SU-DHL-6 (cell line): ENCODE measurements around the gene DMBT1.

Experiments used
- EZH2phosphoT487 ChIP-seq: fragments of 200-600 bp; sonication (generic), shearing (Covaris generic); conservative IDR thresholded peaks from 2 replicates; pipeline ENCODE4 v1.6.1; 2018; ENCODE audit warnings: mild to moderate bottlenecking, antibody characterized with exemption, low read length, moderate library complexity, mixed read lengths
- TF ChIP-seq, protein P1 (sequence below): fragments of 200-600 bp; sonication (generic); IDR thresholded peaks from one replicate; pipeline ENCODE4 v1.5.1; 2017; ENCODE audit warnings: antibody characterized with exemption, mild to moderate bottlenecking, low read length, moderate library complexity; ENCODE audit not compliant: insufficient read depth, poor library complexity, severe bottlenecking

DNA sequence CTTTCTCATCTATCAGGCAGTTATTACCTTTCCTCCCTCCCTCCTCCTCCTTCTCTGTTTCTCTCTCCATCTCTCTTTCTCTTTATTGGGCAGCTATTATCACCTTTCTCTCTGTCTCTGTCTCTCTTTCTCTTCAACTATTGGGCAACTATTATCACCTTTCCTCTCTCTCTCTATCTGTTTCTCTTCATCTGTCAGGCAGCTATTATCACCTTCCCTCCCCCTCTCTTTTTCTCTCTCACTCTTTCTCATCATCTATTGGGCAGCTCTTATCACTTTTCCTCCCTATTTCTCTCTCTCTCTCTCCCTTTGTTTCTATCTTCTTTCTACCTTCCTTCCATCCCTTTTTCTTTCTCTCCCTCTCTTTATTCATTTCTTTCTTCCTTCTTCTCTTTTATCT is 1.2 kb downstream of the DMBT1 start:
- TF ChIP-seq, protein P1, sequence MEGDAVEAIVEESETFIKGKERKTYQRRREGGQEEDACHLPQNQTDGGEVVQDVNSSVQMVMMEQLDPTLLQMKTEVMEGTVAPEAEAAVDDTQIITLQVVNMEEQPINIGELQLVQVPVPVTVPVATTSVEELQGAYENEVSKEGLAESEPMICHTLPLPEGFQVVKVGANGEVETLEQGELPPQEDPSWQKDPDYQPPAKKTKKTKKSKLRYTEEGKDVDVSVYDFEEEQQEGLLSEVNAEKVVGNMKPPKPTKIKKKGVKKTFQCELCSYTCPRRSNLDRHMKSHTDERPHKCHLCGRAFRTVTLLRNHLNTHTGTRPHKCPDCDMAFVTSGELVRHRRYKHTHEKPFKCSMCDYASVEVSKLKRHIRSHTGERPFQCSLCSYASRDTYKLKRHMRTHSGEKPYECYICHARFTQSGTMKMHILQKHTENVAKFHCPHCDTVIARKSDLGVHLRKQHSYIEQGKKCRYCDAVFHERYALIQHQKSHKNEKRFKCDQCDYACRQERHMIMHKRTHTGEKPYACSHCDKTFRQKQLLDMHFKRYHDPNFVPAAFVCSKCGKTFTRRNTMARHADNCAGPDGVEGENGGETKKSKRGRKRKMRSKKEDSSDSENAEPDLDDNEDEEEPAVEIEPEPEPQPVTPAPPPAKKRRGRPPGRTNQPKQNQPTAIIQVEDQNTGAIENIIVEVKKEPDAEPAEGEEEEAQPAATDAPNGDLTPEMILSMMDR, result no peak
- TF ChIP-seq EZH2phosphoT487, result no peak
